Stimulated activated naive CD8-positive, alpha-beta T cell treated with anti-CD3 and anti-CD28 coated beads, Interleukin-15, Interleukin-2, amounts not matched to agents 100 ng/mL and 50 ng/mL, for 24 hours (primary cell): Measurements from ENCODE around the gene TAMALIN.
A peak's percentile ranks its signal among the peaks of the same experiment; 100 is the strongest.

Experiments used
- H3K27ac Mint-ChIP-seq: one replicate; pipeline ENCODE4 v1.8.0; 2021; ENCODE audit warnings: mild to moderate bottlenecking, mixed read lengths
- H3K27me3 Mint-ChIP-seq: one replicate; pipeline ENCODE4 v1.8.0; 2021; ENCODE audit warnings: mixed read lengths
- H3K36me3 Mint-ChIP-seq: one replicate; pipeline ENCODE4 v1.8.0; 2021; ENCODE audit warnings: low read depth, mixed read lengths
- H3K4me1 Mint-ChIP-seq: one replicate; pipeline ENCODE4 v1.8.0; 2021; ENCODE audit warnings: low read depth, mixed read lengths
- H3K4me3 Mint-ChIP-seq: one replicate; pipeline ENCODE4 v1.8.0; 2021; ENCODE audit warnings: mild to moderate bottlenecking, mixed read lengths
- H3K9me3 Mint-ChIP-seq: one replicate; pipeline ENCODE4 v1.8.0; 2021; ENCODE audit warnings: mixed read lengths

TAMALIN gene

GRCh38 chr12:52003591-52003990, 3.2 kb upstream of the TAMALIN start:
- Mint-ChIP-seq H3K4me1 (peaks cover 31% of the 10 kb centered on the region), H3K27me3 (peaks cover 3% of the 10 kb centered on the region), H3K4me3 (no peak overlapping the region), H3K27ac (no peak overlapping the region), H3K9me3 (no peaks in the 10 kb centered on the region), H3K36me3 (peaks cover 3% of the 10 kb centered on the region)

- Mint-ChIP-seq H3K27ac (no peak overlapping the region), H3K4me3 (no peak overlapping the region), H3K27me3 (peaks cover 3% of the 10 kb centered on the region), H3K9me3 (no peaks in the 10 kb centered on the region), H3K4me1 (peaks cover 36% of the 10 kb centered on the region), H3K36me3 (peaks cover 7% of the 10 kb centered on the region)
Measured at GRCh38 chr12:52004042-52004648, 2.6 kb upstream of the TAMALIN start.

GRCh38 chr12:52005218-52005902, 1.4 kb upstream of the TAMALIN start:
- Mint-ChIP-seq H3K9me3 (no peaks in the 10 kb centered on the region), H3K4me1 (peaks cover 30% of the 10 kb centered on the region), H3K27me3 (peaks cover 3% of the 10 kb centered on the region), H3K27ac (no peak overlapping the region), H3K36me3 (peaks cover 7% of the 10 kb centered on the region), H3K4me3 (peak overlapping the region; percentile 27)

- H3K9me3 Mint-ChIP-seq, result no peaks in the 10 kb centered on the region
- H3K36me3 Mint-ChIP-seq, result peaks cover 7% of the 10 kb centered on the region
- H3K27me3 Mint-ChIP-seq, result peaks cover 3% of the 10 kb centered on the region
- peak overlapping the region; percentile 83 for H3K4me3 Mint-ChIP-seq
- H3K4me1 Mint-ChIP-seq, result peaks cover 30% of the 10 kb centered on the region
- peak overlapping the region; percentile 79 for H3K27ac Mint-ChIP-seq
Measured at GRCh38 chr12:52005903-52006703, 643 bp upstream of the TAMALIN start.

GRCh38 chr12:52007158-52007921, 594 bp downstream of the TAMALIN start:
- H3K4me3 Mint-ChIP-seq, result peak overlapping the region; percentile 89
- peak overlapping the region; percentile 86 for H3K27ac Mint-ChIP-seq
- peaks cover 30% of the 10 kb centered on the region for H3K4me1 Mint-ChIP-seq
- H3K36me3 Mint-ChIP-seq, result peaks cover 10% of the 10 kb centered on the region
- H3K27me3 Mint-ChIP-seq, result peaks cover 3% of the 10 kb centered on the region
- no peaks in the 10 kb centered on the region for H3K9me3 Mint-ChIP-seq

- Mint-ChIP-seq H3K4me3 (peak overlapping the region; percentile 89), H3K36me3 (peaks cover 10% of the 10 kb centered on the region), H3K4me1 (peaks cover 30% of the 10 kb centered on the region), H3K27ac (peak overlapping the region; percentile 86), H3K27me3 (peaks cover 3% of the 10 kb centered on the region), H3K9me3 (no peaks in the 10 kb centered on the region)
Measured at GRCh38 chr12:52007982-52008510, 1.3 kb downstream of the TAMALIN start.

- H3K27ac Mint-ChIP-seq, result no peak overlapping the region
- H3K27me3 Mint-ChIP-seq, result peaks cover 3% of the 10 kb centered on the region
- H3K4me3 Mint-ChIP-seq, result no peak overlapping the region
- H3K36me3 Mint-ChIP-seq, result peaks cover 20% of the 10 kb centered on the region
- peaks cover 30% of the 10 kb centered on the region for H3K4me1 Mint-ChIP-seq
- no peaks in the 10 kb centered on the region for H3K9me3 Mint-ChIP-seq
Measured at GRCh38 chr12:52009081-52009751, 2.5 kb downstream of the TAMALIN start.

- no peak overlapping the region for H3K27ac Mint-ChIP-seq
- H3K27me3 Mint-ChIP-seq, result peaks cover 3% of the 10 kb centered on the region
- no peaks in the 10 kb centered on the region for H3K9me3 Mint-ChIP-seq
- H3K36me3 Mint-ChIP-seq, result peaks cover 23% of the 10 kb centered on the region
- H3K4me3 Mint-ChIP-seq, result no peak overlapping the region
- peaks cover 30% of the 10 kb centered on the region for H3K4me1 Mint-ChIP-seq
Measured at GRCh38 chr12:52010152-52010622, 3.4 kb downstream of the TAMALIN start.

GRCh38 chr12:52010692-52011601, 4.2 kb downstream of the TAMALIN start:
- Mint-ChIP-seq H3K9me3 (no peaks in the 10 kb centered on the region), H3K4me3 (no peak overlapping the region), H3K36me3 (peaks cover 23% of the 10 kb centered on the region), H3K27me3 (no peaks in the 10 kb centered on the region), H3K4me1 (peaks cover 23% of the 10 kb centered on the region), H3K27ac (no peak overlapping the region)

- peaks cover 23% of the 10 kb centered on the region for H3K36me3 Mint-ChIP-seq
- no peak overlapping the region for H3K27ac Mint-ChIP-seq
- H3K4me1 Mint-ChIP-seq, result peaks cover 17% of the 10 kb centered on the region
- no peak overlapping the region for H3K4me3 Mint-ChIP-seq
- H3K27me3 Mint-ChIP-seq, result no peaks in the 10 kb centered on the region
- no peaks in the 10 kb centered on the region for H3K9me3 Mint-ChIP-seq
Measured at GRCh38 chr12:52011602-52012214, 5.0 kb downstream of the TAMALIN start.

GRCh38 chr12:52013626-52014310, 7.0 kb downstream of the TAMALIN start:
- H3K4me3 Mint-ChIP-seq, result no peak overlapping the region
- peaks cover 18% of the 10 kb centered on the region for H3K36me3 Mint-ChIP-seq
- H3K27me3 Mint-ChIP-seq, result no peaks in the 10 kb centered on the region
- no peaks in the 10 kb centered on the region for H3K9me3 Mint-ChIP-seq
- no peak overlapping the region for H3K27ac Mint-ChIP-seq
- peaks cover 3% of the 10 kb centered on the region for H3K4me1 Mint-ChIP-seq
